ENCODE results near the gene ABCC4.

ABCC4 gene

GRCh38 chr13:94993616-94994015 lies 307.6 kb downstream of the ABCC4 start:
- Histone ChIP-seq H3K4me3 (ENCODE audit: low read length) (no peak overlapping the region), H3K9ac (ENCODE audit: low read depth, low read length) (no peak overlapping the region), H3K4me2 (ENCODE audit: low read length) (no peak overlapping the region), H3K36me3 (ENCODE audit: insufficient read depth, low read length) (no peaks in the 10 kb centered on the region), H3K27me3 (ENCODE audit: control insufficient read depth, insufficient read depth, low read length) (peaks cover 9% of the 10 kb centered on the region), H3K4me1 (ENCODE audit: control insufficient read depth, insufficient read depth, low read length) (no peaks in the 10 kb centered on the region), H3K9me3 (replicated peaks; ENCODE audit: low read length) (no peaks in the 10 kb centered on the region)

- no peak overlapping the region for H3K4me2 ChIP-seq (ENCODE audit: low read length)
- H3K36me3 ChIP-seq (ENCODE audit: insufficient read depth, low read length), result no peaks in the 10 kb centered on the region
- peaks cover 9% of the 10 kb centered on the region for H3K27me3 ChIP-seq (ENCODE audit: control insufficient read depth, insufficient read depth, low read length)
- no peak overlapping the region for H3K4me3 ChIP-seq (ENCODE audit: low read length)
- H3K4me1 ChIP-seq (ENCODE audit: control insufficient read depth, insufficient read depth, low read length), result no peaks in the 10 kb centered on the region
- no peak overlapping the region for H3K9ac ChIP-seq (ENCODE audit: low read depth, low read length)
- H3K9me3 ChIP-seq (replicated peaks; ENCODE audit: low read length), result no peaks in the 10 kb centered on the region
Measured at GRCh38 chr13:94992036-94992960, 309.0 kb downstream of the ABCC4 start.

DNA sequence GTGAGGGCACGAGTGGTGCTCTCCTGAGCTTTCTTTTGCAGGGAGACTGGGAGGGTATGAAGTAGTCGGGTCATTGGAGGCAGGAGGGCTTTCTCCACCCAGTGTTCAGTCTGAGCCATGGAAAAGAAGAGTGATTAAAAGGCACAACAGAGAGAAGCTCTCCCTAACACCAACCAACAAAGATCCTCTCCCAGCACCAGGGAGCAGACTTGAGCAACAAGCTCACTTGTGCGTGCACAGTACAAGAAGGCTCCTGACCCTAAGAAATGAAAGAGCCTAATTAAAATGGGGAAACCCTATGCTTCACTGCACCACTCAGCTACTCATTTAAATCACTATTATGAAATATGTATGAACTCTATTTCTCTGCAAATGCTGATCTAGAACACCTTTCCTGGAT lies 312.6 kb downstream of the ABCC4 start:
- Histone ChIP-seq H3K4me3 (ENCODE audit: low read length) (no peak overlapping the region), H3K9me3 (replicated peaks; ENCODE audit: low read length) (no peaks in the 10 kb centered on the region), H3K27me3 (ENCODE audit: control insufficient read depth, insufficient read depth, low read length) (peaks cover 9% of the 10 kb centered on the region), H3K9ac (ENCODE audit: low read depth, low read length) (no peak overlapping the region), H3K4me1 (ENCODE audit: control insufficient read depth, insufficient read depth, low read length) (no peaks in the 10 kb centered on the region), H3K4me2 (ENCODE audit: low read length) (no peak overlapping the region), H3K36me3 (ENCODE audit: insufficient read depth, low read length) (no peaks in the 10 kb centered on the region)

GRCh38 chr13:94987869-94988268 lies 313.4 kb downstream of the ABCC4 start:
- H3K4me1 ChIP-seq (ENCODE audit: control insufficient read depth, insufficient read depth, low read length), result no peaks in the 10 kb centered on the region
- no peak overlapping the region for H3K9ac ChIP-seq (ENCODE audit: low read depth, low read length)
- peaks cover 9% of the 10 kb centered on the region for H3K27me3 ChIP-seq (ENCODE audit: control insufficient read depth, insufficient read depth, low read length)
- no peak overlapping the region for H3K4me3 ChIP-seq (ENCODE audit: low read length)
- no peaks in the 10 kb centered on the region for H3K9me3 ChIP-seq (replicated peaks; ENCODE audit: low read length)
- H3K4me2 ChIP-seq (ENCODE audit: low read length), result no peak overlapping the region
- no peaks in the 10 kb centered on the region for H3K36me3 ChIP-seq (ENCODE audit: insufficient read depth, low read length)

GRCh38 chr13:94987081-94987480 lies 314.2 kb downstream of the ABCC4 start:
- H3K27me3 ChIP-seq (ENCODE audit: control insufficient read depth, insufficient read depth, low read length), result peaks cover 9% of the 10 kb centered on the region
- H3K4me3 ChIP-seq (ENCODE audit: low read length), result no peak overlapping the region
- H3K36me3 ChIP-seq (ENCODE audit: insufficient read depth, low read length), result no peaks in the 10 kb centered on the region
- no peak overlapping the region for H3K9ac ChIP-seq (ENCODE audit: low read depth, low read length)
- H3K9me3 ChIP-seq (replicated peaks; ENCODE audit: low read length), result no peaks in the 10 kb centered on the region
- H3K4me2 ChIP-seq (ENCODE audit: low read length), result no peak overlapping the region
- H3K4me1 ChIP-seq (ENCODE audit: control insufficient read depth, insufficient read depth, low read length), result no peaks in the 10 kb centered on the region

DNA sequence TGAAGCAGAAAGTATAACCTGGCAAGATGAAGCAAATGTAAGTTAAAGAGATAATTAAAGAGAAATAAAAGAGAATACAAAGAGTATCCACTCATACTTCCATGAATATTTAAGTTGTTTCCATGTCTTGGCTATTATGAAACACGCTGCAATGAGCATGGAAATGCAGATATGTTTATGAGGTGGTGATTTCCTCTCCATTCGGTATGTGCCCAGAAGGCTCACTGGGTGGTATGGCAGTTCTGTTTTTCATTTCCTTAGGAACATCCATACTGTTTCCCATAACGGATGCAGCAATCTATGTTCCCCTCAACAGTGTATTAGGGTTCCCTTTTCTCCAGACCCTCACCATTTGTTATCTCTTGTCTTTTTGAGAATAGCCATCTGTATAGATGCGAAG lies 316.3 kb downstream of the ABCC4 start:
- Histone ChIP-seq H3K27me3 (ENCODE audit: control insufficient read depth, insufficient read depth, low read length) (peaks cover under 1% of the 10 kb centered on the region), H3K4me3 (ENCODE audit: low read length) (no peak overlapping the region), H3K36me3 (ENCODE audit: insufficient read depth, low read length) (no peaks in the 10 kb centered on the region), H3K4me1 (ENCODE audit: control insufficient read depth, insufficient read depth, low read length) (no peaks in the 10 kb centered on the region), H3K9ac (ENCODE audit: low read depth, low read length) (no peak overlapping the region), H3K4me2 (ENCODE audit: low read length) (no peak overlapping the region), H3K9me3 (replicated peaks; ENCODE audit: low read length) (no peaks in the 10 kb centered on the region)

DNA sequence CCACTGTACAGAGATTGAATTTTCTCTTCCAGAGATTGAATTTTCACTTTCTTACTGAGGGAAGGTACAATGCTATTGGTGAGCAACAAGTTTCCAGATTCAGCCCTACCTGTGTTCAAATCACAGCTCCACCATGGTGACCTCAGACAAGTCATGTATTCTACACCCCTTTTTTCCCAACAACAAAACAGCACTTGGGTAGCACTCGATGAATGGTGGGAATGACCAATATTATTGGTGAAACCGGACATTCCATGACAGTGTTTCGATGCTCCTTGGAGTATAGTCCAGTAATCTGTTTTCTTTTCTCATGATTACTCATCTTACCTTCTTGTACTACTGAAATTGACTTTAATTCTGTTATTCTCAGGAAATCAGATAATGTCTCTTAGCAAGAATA lies 322.7 kb downstream of the ABCC4 start:
- Histone ChIP-seq H3K4me1 (ENCODE audit: control insufficient read depth, insufficient read depth, low read length) (no peaks in the 10 kb centered on the region), H3K4me3 (ENCODE audit: low read length) (no peak overlapping the region), H3K9ac (ENCODE audit: low read depth, low read length) (no peak overlapping the region), H3K4me2 (ENCODE audit: low read length) (no peak overlapping the region), H3K9me3 (replicated peaks; ENCODE audit: low read length) (no peaks in the 10 kb centered on the region), H3K36me3 (ENCODE audit: insufficient read depth, low read length) (no peaks in the 10 kb centered on the region), H3K27me3 (ENCODE audit: control insufficient read depth, insufficient read depth, low read length) (peaks cover 11% of the 10 kb centered on the region)

- no peak overlapping the region for H3K4me3 ChIP-seq (ENCODE audit: low read length)
- no peaks in the 10 kb centered on the region for H3K9me3 ChIP-seq (replicated peaks; ENCODE audit: low read length)
- peaks cover 40% of the 10 kb centered on the region for H3K27me3 ChIP-seq (ENCODE audit: control insufficient read depth, insufficient read depth, low read length)
- no peak overlapping the region for H3K4me2 ChIP-seq (ENCODE audit: low read length)
- no peaks in the 10 kb centered on the region for H3K36me3 ChIP-seq (ENCODE audit: insufficient read depth, low read length)
- H3K4me1 ChIP-seq (ENCODE audit: control insufficient read depth, insufficient read depth, low read length), result no peaks in the 10 kb centered on the region
- no peak overlapping the region for H3K9ac ChIP-seq (ENCODE audit: low read depth, low read length)
Measured at GRCh38 chr13:94974015-94974951, 327.0 kb downstream of the ABCC4 start.

GRCh38 chr13:94972262-94972661 lies 329.0 kb downstream of the ABCC4 start:
- peaks cover 55% of the 10 kb centered on the region for H3K27me3 ChIP-seq (ENCODE audit: control insufficient read depth, insufficient read depth, low read length)
- no peak overlapping the region for H3K9ac ChIP-seq (ENCODE audit: low read depth, low read length)

More at GRCh38 chr13:94972262-94972661, 329.0 kb downstream of the ABCC4 start:
- no peak overlapping the region for H3K4me2 ChIP-seq (ENCODE audit: low read length)
- H3K4me1 ChIP-seq (ENCODE audit: control insufficient read depth, insufficient read depth, low read length), result no peaks in the 10 kb centered on the region
- H3K36me3 ChIP-seq (ENCODE audit: insufficient read depth, low read length), result no peaks in the 10 kb centered on the region
- H3K9me3 ChIP-seq (replicated peaks; ENCODE audit: low read length), result no peaks in the 10 kb centered on the region
- H3K4me3 ChIP-seq (ENCODE audit: low read length), result no peak overlapping the region

All from skeletal muscle satellite cell (primary cell).